Type B pancreatic cell (in vitro differentiated cells): ENCODE data around the gene AVL9. TPM values are rescaled to one million over a fixed set of nuclear protein-coding genes. Genes with fewer than 3 reads are reported as not detected.

Experiments
- DNase-seq: peaks from one replicate; pipeline ENCODE4 v3.0.0; 2021; ENCODE audit warnings: mixed read lengths; ENCODE audit not compliant: unreplicated experiment; ENCODE audit errors: extremely low spot score
- H3K27ac Mint-ChIP-seq: 2 replicates; pipeline ENCODE4 v1.8.0; 2021; ENCODE audit warnings: mild to moderate bottlenecking, mixed read lengths
- H3K27me3 Mint-ChIP-seq: 2 replicates; pipeline ENCODE4 v1.8.0; 2021; ENCODE audit warnings: mixed read lengths
- H3K36me3 Mint-ChIP-seq: 2 replicates; pipeline ENCODE4 v1.8.0; 2021; ENCODE audit warnings: mixed read lengths
- H3K4me1 Mint-ChIP-seq: one replicate; pipeline ENCODE4 v1.8.0; 2021; ENCODE audit warnings: mixed read lengths; ENCODE audit not compliant: unreplicated experiment
- H3K4me3 Mint-ChIP-seq: 2 replicates; pipeline ENCODE4 v1.8.0; 2021; ENCODE audit warnings: mild to moderate bottlenecking, mixed read lengths
- H3K9me3 Mint-ChIP-seq: 2 replicates; pipeline ENCODE4 v1.8.0; 2021; ENCODE audit warnings: mixed read lengths
- CTCF ChIP-seq: fragments of 200-600 bp; sonication (generic); conservative IDR thresholded peaks from 2 replicates; pipeline ENCODE4 v1.5.0; 2021; ENCODE audit warnings: antibody characterized with exemption, mild to moderate bottlenecking
- total RNA-seq: library from RNA; stranded (reverse); gene quantifications from 2 replicates; pipeline ENCODE4 v1.2.1, GENCODE V29; 2021; ENCODE audit warnings: low replicate concordance

Gene AVL9
- total RNA-seq, 1 donor from 2014 or later = 35.2 TPM

- no peak for TF ChIP-seq CTCF
- Mint-ChIP-seq H3K4me3 (no peak overlapping the region), H3K9me3 (no peaks in the 10 kb centered on the region), H3K4me1 (no peaks in the 10 kb centered on the region), H3K27ac (no peak overlapping the region), H3K27me3 (no peaks in the 10 kb centered on the region), H3K36me3 (no peaks in the 10 kb centered on the region)
- no peak for DNase-seq
These were observed 23.3 kb upstream of the AVL9 start for GRCh38 chr7:32472015-32472414.

GRCh38 chr7:32474008-32474407, 21.3 kb upstream of the AVL9 start:
- H3K27me3 Mint-ChIP-seq = no peaks in the 10 kb centered on the region
- no peak overlapping the region for H3K27ac Mint-ChIP-seq
- H3K36me3 Mint-ChIP-seq = no peaks in the 10 kb centered on the region
- DNase-seq = no peak
- H3K4me1 Mint-ChIP-seq = no peaks in the 10 kb centered on the region
- no peak for TF ChIP-seq CTCF
- H3K4me3 Mint-ChIP-seq = no peak overlapping the region
- H3K9me3 Mint-ChIP-seq = no peaks in the 10 kb centered on the region

GRCh38 chr7:32476816-32477648, 18.3 kb upstream of the AVL9 start:
- no peak for TF ChIP-seq CTCF
- Mint-ChIP-seq H3K36me3 (no peaks in the 10 kb centered on the region), H3K27me3 (no peaks in the 10 kb centered on the region)

GRCh38 chr7:32477649-32477980, 17.7 kb upstream of the AVL9 start:
- no peak overlapping the region for H3K4me3 Mint-ChIP-seq
- H3K4me1 Mint-ChIP-seq = no peaks in the 10 kb centered on the region
- no peak overlapping the region for H3K27ac Mint-ChIP-seq
- H3K27me3 Mint-ChIP-seq = no peaks in the 10 kb centered on the region
- no peaks in the 10 kb centered on the region for H3K9me3 Mint-ChIP-seq
- DNase-seq = no peak
- TF ChIP-seq CTCF = no peak
- H3K36me3 Mint-ChIP-seq = no peaks in the 10 kb centered on the region

More at GRCh38 chr7:32476816-32477648, 18.3 kb upstream of the AVL9 start:
- no peak for DNase-seq
- Mint-ChIP-seq H3K4me1 (no peaks in the 10 kb centered on the region), H3K9me3 (no peaks in the 10 kb centered on the region), H3K4me3 (no peak overlapping the region), H3K27ac (peak overlapping the region; percentile 33)

- no peak for DNase-seq
- Mint-ChIP-seq H3K36me3 (no peaks in the 10 kb centered on the region), H3K4me1 (no peaks in the 10 kb centered on the region), H3K9me3 (no peaks in the 10 kb centered on the region), H3K4me3 (no peak overlapping the region), H3K27ac (no peak overlapping the region), H3K27me3 (no peaks in the 10 kb centered on the region)
- peak; percentile 85 for TF ChIP-seq CTCF
These were observed 15.6 kb upstream of the AVL9 start for GRCh38 chr7:32479574-32480200.
